ENCODE data around the gene PRKACA.
A peak's percentile ranks its signal among the peaks of the same experiment; 100 is the strongest.
"Not testable (repeated sequence)": the region's sequence is repeated elsewhere in the genome, so short reads cannot be mapped to it uniquely, and the experiment has no call there.

Gene PRKACA

GRCh38 chr19:14147797-14148605, 30.4 kb upstream of the PRKACA start:
- DNase-seq (ENCODE audit: low spot score) = peak; percentile 66

- no peak for DNase-seq (ENCODE audit: low spot score)
Observed at GRCh38 chr19:14146789-14147216, 29.2 kb upstream of the PRKACA start.

- DNase-seq (ENCODE audit: low spot score) = not testable (repeated sequence)
Observed at GRCh38 chr19:14146169-14146568, 28.6 kb upstream of the PRKACA start.

- DNase-seq (ENCODE audit: low spot score) = no peak
Observed at GRCh38 chr19:14145381-14145780, 27.8 kb upstream of the PRKACA start.

GRCh38 chr19:14142262-14143190, 25.0 kb upstream of the PRKACA start:
- DNase-seq (ENCODE audit: low spot score) = no peak

- DNase-seq (ENCODE audit: low spot score) = no peak
Observed at GRCh38 chr19:14141041-14141440, 23.5 kb upstream of the PRKACA start.

- DNase-seq (ENCODE audit: low spot score) = no peak
Observed at GRCh38 chr19:14139944-14140343, 22.4 kb upstream of the PRKACA start.

GRCh38 chr19:14138576-14139265, 21.2 kb upstream of the PRKACA start:
- DNase-seq (ENCODE audit: low spot score) = no peak

- peak; percentile 100 for DNase-seq (ENCODE audit: low spot score)
Observed at GRCh38 chr19:14136509-14137281, 19.1 kb upstream of the PRKACA start, which contains the start of gene ASF1B. Gene ASF1B (minus strand): TSS chr19:14136589. CDS start chr19:14136456, 133 bp downstream.

- DNase-seq (ENCODE audit: low spot score) = no peak
Observed at GRCh38 chr19:14135985-14136508, 18.5 kb upstream of the PRKACA start.

GRCh38 chr19:14135355-14135754, 17.8 kb upstream of the PRKACA start:
- no peak for DNase-seq (ENCODE audit: low spot score)

GRCh38 chr19:14127929-14128509, 10.5 kb upstream of the PRKACA start:
- DNase-seq (ENCODE audit: low spot score) = no peak

- DNase-seq (ENCODE audit: low spot score) = no peak
Observed at GRCh38 chr19:14127176-14127575, 9.6 kb upstream of the PRKACA start.

- DNase-seq (ENCODE audit: low spot score) = no peak
Observed at GRCh38 chr19:14122924-14123323, 5.4 kb upstream of the PRKACA start.

GRCh38 chr19:14120497-14120780, 2.9 kb upstream of the PRKACA start:
- no peak for DNase-seq (ENCODE audit: low spot score)

GRCh38 chr19:14119644-14120496, 2.3 kb upstream of the PRKACA start:
- DNase-seq (ENCODE audit: low spot score) = no peak

- DNase-seq (ENCODE audit: low spot score) = no peak
Observed at GRCh38 chr19:14119146-14119545, 1.6 kb upstream of the PRKACA start.

- DNase-seq (ENCODE audit: low spot score) = peak; percentile 63
Observed at GRCh38 chr19:14118165-14119051, 846 bp upstream of the PRKACA start.
